HepG2 (cell line): ENCODE results near the gene ZNF396.

Source experiments
- AHR ChIP-seq: IDR thresholded peaks from 2 replicates; pipeline ENCODE4 v1.6.1; 2018; ENCODE audit warnings: missing genetic modification reagents, missing compliant biosample characterization
- HMG20A ChIP-seq: IDR thresholded peaks from 2 replicates; pipeline ENCODE4 v1.6.1; 2016; ENCODE audit warnings: borderline replicate concordance
- JUN ChIP-seq: sonication (generic); formaldehyde crosslinking; IDR thresholded peaks from 2 replicates; pipeline ENCODE4 v1.4.0; 2020; ENCODE audit warnings: mild to moderate bottlenecking, missing genetic modification reagents
- KLF15 ChIP-seq: sonication (generic); formaldehyde crosslinking; IDR thresholded peaks from 2 replicates; pipeline ENCODE4 v1.8.1; 2023; ENCODE audit warnings: borderline replicate concordance, mild to moderate bottlenecking, inconsistent platforms, missing genetic modification reagents, mixed read lengths
- MAX ChIP-seq: IDR thresholded peaks from 2 replicates; pipeline ENCODE4 v1.6.1; 2012; ENCODE audit warnings: inconsistent platforms
- ZNF12 ChIP-seq: sonication (generic); formaldehyde crosslinking; IDR thresholded peaks from 2 replicates; pipeline ENCODE4 v1.5.0; 2020; ENCODE audit warnings: missing genetic modification reagents
- ZNF335 ChIP-seq: sonication (generic); formaldehyde crosslinking; IDR thresholded peaks from 2 replicates; pipeline ENCODE4 v1.4.0; 2020; ENCODE audit warnings: missing genetic modification reagents
- ZNF619 ChIP-seq: sonication (generic); formaldehyde crosslinking; IDR thresholded peaks from 2 replicates; pipeline ENCODE4 v1.4.0; 2020; ENCODE audit warnings: mild to moderate bottlenecking, missing genetic modification reagents
- ZNF639 ChIP-seq: conservative IDR thresholded peaks from 2 replicates; pipeline ENCODE4 v1.6.1; 2018; ENCODE audit warnings: missing genetic modification reagents
- ZNF777 ChIP-seq: sonication (generic); formaldehyde crosslinking; IDR thresholded peaks from 2 replicates; pipeline ENCODE4 v1.4.0; 2020; ENCODE audit warnings: missing genetic modification reagents

- TF ChIP-seq ZNF335 (CRISPR knock-in tag), result no peak
- no peak for TF ChIP-seq HMG20A (CRISPR knock-in tag)
- no peak for TF ChIP-seq AHR (CRISPR knock-in tag)
- no peak for TF ChIP-seq ZNF777 (CRISPR knock-in tag)
- TF ChIP-seq ZNF12, result no peak
- TF ChIP-seq MAX, result no peak
- no peak for TF ChIP-seq ZNF639 (CRISPR knock-in tag)
- no peak for TF ChIP-seq KLF15 (CRISPR knock-in tag)
- no peak for TF ChIP-seq ZNF619 (CRISPR knock-in tag)
- no peak for TF ChIP-seq JUN
Observed at GRCh38 chr18:35409911-35410310, 32.8 kb upstream of the ZNF396 start.
